ENCODE results near the gene RNU1-1.
"Not testable (repeated sequence)": the region's sequence is repeated elsewhere in the genome, so short reads cannot be mapped to it uniquely, and the experiment has no call there.

Gene RNU1-1

DNA sequence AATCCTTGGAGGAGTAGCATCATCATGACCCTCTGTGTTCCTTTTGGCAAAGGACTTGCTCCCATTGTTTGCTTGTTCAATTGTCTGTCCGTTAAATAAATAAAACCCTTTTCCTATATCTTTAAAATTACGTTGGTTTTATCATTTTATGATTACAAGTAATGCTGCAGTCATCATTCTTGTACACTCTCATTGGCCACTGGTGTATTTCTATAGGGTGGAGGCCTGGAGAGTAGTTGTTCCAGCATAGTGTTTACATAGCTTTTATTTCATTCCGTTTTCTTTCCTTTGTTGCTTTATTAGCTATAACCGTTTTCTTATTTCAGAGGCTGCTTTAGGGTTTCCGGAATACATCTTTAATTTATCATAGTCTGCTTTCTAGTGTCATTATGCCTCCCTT is 7.6 kb upstream of the RNU1-1 start:
- not testable (repeated sequence) for DNase-seq (ENCODE audit: low read depth in 1 of 2, low spot score in 1 of 2)

DNA sequence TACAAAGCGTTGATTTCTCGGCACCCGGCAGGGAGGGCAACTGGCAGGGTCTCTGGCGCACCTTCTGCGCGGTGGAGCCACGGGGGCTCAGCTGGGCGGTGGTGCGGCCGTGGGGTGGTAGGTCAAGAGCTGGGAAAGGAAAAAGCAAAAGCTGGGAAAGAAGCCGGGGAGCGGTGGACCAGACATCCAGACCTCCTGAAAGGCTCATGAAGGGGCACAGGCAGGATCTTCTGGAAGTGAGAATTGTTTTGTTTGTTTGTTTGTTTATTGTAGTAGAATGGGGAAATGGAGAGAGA is 7.2 kb upstream of the RNU1-1 start:
- DNase-seq (ENCODE audit: low read depth in 1 of 2, low spot score in 1 of 2), result no peak

DNA sequence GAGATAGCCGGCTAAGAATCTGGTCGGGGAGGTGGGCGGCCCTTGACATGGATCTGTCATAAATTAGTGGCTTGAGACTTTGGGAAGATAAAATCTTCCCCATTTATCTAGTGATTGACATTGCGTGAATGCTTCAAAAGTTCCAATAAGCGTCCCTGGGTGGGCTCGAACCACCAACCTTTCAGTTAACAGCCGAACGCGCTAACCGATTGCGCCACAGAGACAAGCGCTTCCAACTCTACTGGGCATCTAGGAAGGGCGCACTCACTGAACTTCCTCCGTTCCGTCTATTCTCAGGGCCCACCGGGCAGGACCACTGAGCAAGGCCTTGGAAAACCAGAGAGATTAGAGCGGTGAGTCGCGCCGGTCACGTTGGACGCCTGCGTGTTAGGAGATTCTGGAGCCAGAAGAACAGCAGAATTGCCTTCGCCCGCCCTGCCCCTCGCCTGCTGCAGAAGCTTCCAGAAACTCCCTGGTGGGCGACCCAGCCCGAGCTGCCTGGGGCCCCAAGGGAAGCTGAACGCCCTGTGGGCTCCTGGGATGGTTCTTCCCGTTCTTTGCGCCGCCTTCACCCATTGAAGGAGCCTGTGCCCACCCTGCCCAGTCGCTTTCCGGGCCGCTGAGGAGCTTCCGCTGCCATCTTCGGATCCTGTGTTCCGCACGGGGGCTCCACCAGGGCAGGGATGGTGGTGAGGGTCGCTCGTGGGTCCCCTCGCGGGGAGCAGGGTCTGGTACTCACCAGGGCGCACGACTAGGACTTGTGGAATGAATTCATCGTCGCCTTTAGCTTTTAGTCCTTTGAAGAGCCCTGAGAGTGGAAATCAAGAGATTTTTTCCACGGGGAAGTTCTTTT is 6.6 kb upstream of the RNU1-1 start:
- not testable (repeated sequence) for DNase-seq (ENCODE audit: low read depth in 1 of 2, low spot score in 1 of 2)

DNA sequence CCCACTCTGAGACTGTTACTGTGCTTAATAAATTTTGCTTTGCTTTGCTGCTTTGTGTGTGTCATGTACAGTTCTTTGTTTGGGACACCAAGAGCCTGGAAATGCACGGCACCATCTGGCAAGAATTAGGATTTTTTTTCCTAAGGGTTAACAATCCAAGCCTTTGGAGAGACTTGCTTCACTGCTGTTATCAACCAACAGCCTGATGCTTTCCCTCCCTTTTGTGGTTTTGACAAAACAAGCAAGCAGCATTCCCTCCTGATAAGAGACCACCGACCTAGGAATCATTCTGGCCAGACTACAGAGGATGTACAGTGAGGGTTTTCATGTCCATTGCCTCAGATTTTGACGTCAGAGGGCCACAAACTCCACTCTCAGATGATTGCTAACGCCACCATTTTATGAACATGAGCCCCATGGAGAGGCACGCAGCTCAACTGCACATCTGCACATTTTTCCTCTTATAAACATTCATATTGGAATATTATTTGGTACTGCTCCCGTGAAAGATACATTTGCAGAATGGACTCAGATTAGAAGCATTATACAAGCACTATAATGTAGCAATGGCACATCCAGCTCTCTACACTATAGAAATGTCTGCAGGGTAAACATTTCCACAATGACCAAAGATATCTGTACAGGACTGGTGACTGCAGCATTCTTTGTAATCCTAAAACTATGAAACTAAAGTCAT is 5.3 kb upstream of the RNU1-1 start:
- DNase-seq (ENCODE audit: low read depth in 1 of 2, low spot score in 1 of 2), result not testable (repeated sequence)

DNA sequence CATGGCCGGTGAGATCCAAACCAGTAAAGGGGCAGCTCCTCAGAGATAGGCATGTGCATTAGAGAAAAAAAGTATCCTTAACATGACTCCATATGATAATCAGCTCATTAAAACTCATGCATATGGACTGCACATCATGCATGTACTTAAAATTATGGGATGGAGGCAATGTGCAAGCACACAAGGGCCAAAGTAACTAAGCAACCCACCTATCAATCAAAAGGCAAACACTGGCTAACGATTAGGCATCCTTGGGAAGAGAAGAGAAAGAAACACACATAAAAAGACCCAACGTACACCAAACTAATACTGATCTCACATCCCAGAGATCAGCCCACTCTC is 4.8 kb upstream of the RNU1-1 start:
- not testable (repeated sequence) for DNase-seq (ENCODE audit: low read depth in 1 of 2, low spot score in 1 of 2)

DNA sequence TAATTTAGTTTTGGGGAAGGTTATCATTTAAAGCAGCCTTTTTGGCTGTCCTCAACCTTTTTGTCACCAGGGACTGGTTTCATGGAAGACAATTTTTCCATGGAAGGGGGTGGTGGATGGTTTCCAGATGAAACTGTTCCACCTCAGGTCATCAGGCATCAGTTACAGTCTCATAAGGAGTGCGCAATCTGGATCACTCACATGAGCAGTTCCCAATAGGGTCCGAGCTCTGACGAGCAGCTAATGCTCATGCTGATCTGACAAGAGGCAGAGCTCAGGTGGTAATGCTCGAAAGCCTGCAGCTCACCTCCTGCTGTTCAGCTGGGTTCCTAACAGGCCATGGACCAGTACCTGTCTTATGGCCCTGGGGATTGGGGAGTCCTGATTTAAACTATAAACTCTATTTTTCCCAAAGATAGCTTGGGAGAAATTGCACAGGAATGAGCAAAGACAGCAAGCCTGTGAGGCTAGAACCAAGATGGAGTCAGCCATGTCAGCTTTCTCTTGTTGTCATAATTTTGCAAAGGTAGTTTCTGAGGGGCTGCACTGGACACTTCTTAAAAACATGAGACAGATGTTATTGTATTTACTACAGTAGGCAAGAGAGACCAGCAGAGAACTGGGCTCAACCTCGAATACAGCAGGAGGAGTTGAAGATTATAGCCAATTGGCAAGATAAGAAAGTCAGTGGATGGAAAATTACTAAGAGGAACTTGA is 2.8 kb upstream of the RNU1-1 start:
- DNase-seq (ENCODE audit: low read depth in 1 of 2, low spot score in 1 of 2), result not testable (repeated sequence)

DNA sequence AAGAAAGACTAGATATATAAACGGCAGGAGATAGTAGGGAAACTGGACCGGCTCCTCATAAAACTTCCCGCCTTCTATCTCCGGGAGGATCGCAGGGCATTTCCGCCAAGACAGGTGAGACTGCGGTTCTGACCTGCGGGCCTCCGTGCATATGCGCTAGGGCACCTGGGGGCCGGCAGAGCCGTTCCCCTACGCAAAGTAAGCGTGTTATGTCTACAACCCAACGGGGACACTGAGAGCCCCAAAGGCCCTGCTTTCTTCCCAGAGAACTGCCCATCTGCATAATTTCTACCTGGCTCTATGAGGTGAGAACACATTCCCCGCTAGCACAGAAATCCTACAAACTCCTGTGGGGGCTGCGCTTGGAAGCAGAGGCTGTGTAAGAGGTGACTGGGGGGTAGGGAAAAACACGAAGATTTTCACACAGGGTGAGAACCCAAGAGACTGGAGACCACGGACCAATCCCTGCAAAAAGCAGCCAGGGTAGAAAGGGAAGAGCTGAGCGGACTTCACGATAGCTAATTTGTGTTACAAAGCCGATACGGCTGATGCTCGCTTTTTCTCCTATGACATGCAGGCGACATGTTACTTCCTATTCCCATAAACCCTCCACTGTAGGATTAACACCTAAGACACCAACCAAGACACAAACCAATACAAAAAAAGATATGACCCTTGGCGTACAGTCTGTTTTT is 526 bp downstream of the RNU1-1 start:
- peak in 1 of 2 donors; percentile 59 for DNase-seq (ENCODE audit: low read depth in 1 of 2, low spot score in 1 of 2)

DNA sequence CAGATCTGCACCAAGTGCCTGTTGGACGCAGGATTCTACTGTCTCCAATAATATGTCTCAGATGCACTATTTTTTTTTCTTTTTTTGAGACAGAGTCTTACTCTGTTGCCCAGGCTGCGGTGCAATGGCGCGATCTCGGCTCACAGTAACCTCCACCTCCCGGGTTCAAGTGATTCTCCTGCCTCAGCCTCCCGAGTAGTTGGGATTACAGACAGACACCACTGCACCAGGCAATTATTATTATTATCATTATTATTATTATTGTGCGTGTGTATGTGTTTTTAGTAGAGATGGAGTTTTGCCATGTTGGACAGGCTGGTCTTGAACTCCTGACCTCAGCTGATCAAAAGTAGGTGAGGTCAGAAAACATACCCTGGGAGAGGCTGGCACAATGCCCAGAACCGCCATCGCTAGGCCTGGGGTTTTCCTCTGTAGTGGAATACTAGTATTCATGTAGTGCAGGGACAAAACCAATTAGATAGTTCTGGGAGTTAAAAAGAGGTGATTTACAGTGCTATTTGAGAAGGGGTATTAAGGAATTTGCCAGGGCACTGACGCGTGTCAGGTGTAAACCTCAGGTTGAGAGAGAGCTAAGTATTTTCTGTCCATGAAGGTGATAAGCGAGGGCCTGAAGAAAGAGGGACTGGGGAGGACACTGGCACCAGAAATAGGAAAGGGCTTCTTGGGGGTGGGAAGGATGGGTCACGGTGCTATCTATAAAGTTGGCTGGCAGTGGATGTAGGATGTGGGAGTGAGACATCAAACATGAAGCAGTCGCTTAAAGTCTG is 1.3 kb downstream of the RNU1-1 start:
- peak in 1 of 2 donors; percentile 30 for DNase-seq (ENCODE audit: low read depth in 1 of 2, low spot score in 1 of 2)

DNA sequence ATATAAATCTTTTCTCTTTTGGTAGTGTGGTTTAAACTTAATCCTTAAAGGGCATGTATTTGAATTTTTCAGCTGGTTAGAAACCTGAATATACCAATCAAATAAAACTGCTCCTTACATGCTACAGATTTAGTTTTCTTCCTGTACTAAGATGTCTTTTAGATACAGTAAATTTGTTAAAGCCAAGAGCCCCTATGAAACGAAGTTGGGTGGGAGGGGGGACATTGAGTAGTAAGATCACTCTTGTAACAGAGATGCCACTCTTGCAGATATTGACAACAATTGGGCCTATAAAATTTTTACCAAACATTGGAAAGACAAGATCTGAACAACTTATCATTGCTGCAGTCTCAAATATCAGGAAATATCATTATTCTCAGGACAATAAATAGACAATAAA is 2.2 kb downstream of the RNU1-1 start:
- not testable (repeated sequence) for DNase-seq (ENCODE audit: low read depth in 1 of 2, low spot score in 1 of 2)

DNA sequence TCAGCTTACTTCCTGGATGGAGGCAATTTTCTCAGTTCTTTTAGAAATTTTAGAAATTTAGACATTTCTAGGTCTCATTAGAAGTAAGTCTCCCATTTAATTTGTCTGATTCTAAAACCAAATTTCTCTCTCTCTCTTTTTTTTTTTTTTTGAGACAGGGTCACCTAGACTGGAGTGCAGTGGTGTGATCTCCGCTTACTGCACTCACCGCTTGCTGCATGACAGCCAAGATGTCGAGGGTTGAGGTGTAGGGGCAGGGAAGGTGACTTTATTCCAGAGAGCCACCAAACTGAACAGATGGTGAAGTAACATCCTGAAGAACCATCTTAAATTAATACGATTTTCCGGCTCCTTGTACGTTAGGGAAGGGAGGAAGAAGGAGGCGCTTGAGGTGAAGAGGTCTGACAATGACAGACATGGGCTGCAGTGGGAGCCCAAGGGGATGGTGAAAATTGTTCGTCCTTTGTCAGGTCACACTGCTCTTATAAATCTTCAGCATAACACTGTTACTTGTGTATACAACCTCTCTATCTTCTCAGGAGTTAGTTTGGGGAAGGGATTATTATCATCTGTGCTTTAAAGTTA is 5.1 kb downstream of the RNU1-1 start:
- DNase-seq (ENCODE audit: low read depth in 1 of 2, low spot score in 1 of 2), result not testable (repeated sequence)

DNA sequence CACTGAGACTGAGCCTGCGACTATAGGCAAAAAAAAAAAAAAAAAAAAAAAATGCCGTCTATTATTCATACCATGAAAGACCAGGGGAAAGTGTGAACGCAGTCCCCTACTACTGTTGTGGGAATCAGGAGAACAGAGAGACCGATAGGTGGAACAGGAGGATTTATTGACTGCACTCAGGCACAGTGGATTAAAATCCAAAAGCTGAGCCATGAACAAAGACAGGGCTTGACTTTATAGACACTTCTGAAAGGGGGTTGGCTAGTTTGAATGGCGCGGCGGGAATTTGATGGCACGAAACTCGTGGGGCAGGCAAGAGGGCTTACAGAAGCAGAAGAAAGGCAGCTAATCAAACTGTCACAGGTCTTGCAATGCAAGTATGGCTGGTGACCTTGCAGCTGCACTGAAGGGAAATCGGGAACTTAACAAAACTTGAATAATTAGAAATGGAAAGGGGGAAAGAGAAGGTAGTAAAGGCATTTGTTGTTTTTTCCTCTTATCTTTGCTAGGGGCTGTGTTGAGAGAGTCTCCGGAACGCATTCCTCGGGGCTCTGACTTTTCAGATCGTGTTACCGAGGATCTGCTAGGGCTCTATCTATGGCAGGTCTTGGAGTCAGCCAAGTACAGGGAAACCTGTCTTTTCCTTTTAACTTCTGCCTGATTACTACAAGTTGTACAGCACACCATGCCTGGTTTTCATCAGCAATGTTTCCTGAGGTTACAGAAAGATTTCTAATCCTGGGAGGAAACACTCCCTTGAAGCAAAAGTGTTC is 7.5 kb downstream of the RNU1-1 start:
- DNase-seq (ENCODE audit: low read depth in 1 of 2, low spot score in 1 of 2), result not testable (repeated sequence)

DNA sequence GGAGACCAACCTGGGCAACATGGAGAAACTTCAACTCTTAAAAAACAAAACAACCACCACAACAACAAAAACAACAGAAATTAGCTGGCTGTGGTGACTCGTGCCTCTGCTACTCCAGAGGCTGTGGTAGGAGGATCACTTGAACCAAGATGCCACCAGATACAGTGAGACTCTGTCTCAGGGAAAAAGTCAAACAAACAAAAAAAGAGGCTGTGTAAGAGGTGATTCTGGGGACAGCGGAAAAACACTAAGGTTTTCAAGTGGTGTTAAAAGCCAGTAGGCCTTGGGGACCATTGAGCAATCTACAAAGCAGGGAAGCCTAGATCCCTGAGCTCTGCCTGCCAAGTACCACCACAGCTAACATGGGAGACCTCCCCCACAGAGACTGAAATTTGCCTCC is 8.2 kb downstream of the RNU1-1 start:
- DNase-seq (ENCODE audit: low read depth in 1 of 2, low spot score in 1 of 2), result not testable (repeated sequence)

DNA sequence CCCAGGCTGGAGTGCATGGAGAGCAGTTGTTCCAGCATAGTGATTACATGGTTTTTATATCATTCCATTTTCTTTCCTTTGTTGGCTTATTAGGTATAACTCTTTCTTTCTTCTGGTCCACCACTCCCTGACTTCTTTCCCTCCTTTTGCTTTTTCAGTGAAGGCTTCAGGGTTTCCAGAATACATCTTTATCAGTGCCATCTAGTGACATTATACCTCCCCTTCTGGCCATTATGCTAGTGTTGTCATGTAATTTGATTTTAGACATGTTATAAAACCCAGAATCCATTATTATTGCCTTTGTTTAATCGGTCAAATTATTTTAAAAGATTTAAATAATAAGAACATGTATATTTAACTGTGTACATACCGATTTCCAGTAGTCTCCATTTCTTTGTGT is 10.6 kb downstream of the RNU1-1 start:
- DNase-seq (ENCODE audit: low read depth in 1 of 2, low spot score in 1 of 2), result no peak

DNA sequence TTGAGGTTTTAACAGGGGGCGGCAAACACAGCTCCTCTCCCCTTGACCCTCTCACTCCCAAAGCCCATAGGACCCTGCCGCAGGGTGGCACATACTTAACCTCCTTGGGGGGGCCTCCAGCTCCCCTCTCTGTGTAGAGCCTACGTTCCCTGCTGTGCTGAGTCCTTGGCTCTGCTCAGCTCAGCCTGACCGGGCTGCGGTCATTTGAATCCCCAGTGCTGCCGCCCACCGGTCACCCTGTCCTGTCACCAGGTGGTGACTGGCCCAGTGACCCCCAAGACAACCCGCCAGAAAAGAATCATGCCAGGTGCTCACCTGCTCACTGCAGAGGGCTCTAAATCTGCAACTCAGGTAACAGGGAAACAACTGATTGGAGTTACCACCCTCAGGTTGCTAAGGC is 12.6 kb downstream of the RNU1-1 start:
- DNase-seq (ENCODE audit: low read depth in 1 of 2, low spot score in 1 of 2), result not testable (repeated sequence)

DNA sequence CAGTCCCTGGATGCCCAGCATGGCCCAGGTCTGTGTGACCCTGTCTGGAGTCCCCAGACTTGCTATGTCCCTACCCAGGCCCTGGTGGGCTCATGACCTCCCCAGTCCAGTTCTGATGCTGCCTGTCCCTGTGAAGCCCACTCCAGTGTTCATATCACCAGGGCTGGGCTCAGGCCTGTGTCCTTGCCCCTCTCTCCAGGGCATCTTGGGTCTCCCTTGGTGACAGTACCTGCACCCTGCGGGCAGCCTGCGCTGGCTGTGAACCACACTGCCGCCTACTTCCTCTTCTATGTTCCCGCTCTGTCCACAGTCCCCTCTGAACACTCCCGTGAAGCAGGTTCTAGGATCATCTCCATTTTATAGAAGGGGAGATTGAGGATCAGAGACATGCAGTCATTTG is 13.1 kb downstream of the RNU1-1 start:
- DNase-seq (ENCODE audit: low read depth in 1 of 2, low spot score in 1 of 2), result not testable (repeated sequence)

DNA sequence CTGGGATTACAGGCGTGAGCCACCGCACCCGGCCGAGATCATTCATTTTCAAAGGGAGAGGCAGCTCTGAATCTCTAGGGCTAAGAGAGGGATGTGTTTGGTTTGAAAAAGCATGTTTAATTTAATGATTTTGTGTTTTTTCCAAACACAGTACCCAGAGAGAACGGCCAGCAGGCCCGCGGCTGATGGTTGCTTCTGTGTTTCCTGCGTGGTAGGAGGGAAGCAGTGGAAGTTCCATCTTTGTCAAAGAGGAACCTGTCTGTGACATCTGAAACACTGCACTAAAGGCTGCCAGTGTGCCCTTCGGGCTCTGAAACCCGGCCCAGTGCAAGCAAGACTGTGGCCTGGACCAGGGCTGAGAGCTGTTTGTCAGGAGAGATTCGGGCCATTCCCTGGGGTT is 13.6 kb downstream of the RNU1-1 start:
- DNase-seq (ENCODE audit: low read depth in 1 of 2, low spot score in 1 of 2), result not testable (repeated sequence)

DNA sequence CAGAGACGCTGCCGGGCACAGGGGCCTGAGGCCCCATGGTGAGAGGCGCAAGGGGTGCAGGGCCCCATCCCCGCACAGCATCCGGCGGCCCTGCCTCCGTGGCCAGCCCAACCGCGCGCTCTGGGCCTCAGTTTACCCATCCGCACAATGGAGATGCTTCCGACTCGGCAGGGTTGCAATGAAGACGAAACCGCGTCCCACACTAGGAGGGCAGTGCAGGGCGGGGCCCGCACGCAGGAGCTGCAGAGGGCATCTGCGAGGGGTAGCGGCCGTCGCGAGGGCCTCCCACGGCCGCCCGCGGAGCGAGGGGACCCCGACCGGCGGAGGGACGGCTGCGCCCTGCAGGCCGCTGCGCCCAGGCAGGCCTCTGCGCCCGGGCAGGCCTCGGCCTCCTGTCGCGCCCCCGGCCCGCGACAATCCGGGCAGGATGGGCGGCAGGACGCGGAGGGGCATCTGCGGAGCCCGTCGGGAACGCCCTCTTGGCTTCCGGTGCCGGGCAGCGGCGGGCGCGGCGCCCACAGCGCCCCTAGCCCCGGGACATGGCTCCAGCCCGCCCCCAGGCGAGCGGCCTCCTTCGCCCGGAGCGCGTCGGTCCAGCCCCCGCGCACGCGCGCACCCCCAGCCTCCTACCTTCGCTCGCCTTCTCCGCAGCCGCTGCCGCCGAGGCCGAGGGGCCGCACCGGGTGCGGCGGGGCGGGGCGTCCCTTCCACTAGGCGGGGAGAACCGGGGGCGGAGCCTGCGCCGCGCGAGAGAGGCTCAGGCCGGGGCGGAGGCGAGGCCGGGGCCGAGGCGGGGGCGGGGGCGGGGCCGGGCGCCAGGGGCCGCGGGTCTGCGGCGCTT is 15.3 kb downstream of the RNU1-1 start:
- peak; percentile 72 to 78 for DNase-seq (ENCODE audit: low read depth in 1 of 2, low spot score in 1 of 2)

DNA sequence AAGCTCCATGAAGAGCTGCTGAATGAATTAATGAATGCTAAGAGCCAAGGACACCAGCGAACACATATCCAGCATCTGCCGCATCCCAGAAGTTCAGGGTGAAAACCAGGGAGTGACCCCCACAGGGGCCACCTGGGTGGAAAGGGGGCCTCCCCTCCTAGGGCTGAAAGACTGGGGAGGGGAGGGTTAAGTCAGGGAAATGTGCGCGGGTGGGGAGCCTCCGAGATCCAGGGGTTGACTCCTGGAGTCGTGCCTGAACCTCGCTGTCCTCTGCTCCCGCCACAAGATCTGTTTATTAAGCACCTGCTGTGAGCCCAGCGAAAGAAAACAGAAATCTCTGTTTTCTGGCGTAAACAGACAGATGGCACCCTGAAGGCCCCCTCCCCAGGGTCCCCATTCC is 16.0 kb downstream of the RNU1-1 start:
- DNase-seq (ENCODE audit: low read depth in 1 of 2, low spot score in 1 of 2), result not testable (repeated sequence)

DNA sequence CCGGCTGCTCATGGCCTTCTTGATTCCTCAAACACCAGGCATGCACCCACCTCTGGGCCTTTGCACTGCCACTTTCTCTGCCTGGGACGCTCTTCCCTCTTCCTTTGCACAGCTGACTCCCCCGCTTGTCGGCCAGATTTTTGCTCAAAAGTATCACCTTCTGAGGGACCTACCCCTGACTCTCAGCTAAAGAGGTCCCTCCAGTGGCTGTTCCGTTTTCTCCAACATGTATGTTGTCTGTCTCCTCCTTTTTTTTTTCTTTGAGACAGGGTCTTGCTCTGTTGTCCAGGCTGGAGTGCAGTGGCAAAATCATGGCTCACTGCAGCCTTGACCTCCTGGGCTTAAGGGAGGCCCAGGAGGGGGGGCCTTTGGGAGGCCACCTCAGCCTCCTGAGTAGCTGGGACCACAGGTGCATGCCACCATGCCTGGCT is 16.6 kb downstream of the RNU1-1 start:
- not testable (repeated sequence) for DNase-seq (ENCODE audit: low read depth in 1 of 2, low spot score in 1 of 2)

Data from activated T-helper 1 cell treated with anti-CD3 and anti-CD28 coated beads, Interleukin-2, amount 50 U/mL, for 16 hours (primary cell).